Fibroblast of lung (primary cell): ENCODE data around the gene DUSP8.

Experiments used
- EZH2 ChIP-seq: IDR thresholded peaks from 2 replicates; pipeline ENCODE4 v1.5.1; 2012; ENCODE audit warnings: low read length, control low read depth, mild to moderate bottlenecking; ENCODE audit errors: missing control alignments
- TF ChIP-seq, protein P1 (sequence below), 2 donors: IDR thresholded peaks in 1 of 2; conservative IDR thresholded peaks in 1 of 2; 1 replicate in 1 of 2; 2 replicates in 1 of 2; pipeline ENCODE4 v1.5.1; 2011 to 2012; ENCODE audit warnings: low read length in 2 of 2, control low read depth in 1 of 2, inconsistent platforms in 1 of 2, low read depth in 1 of 2, mild to moderate bottlenecking in 1 of 2

- TF ChIP-seq, protein P1, sequence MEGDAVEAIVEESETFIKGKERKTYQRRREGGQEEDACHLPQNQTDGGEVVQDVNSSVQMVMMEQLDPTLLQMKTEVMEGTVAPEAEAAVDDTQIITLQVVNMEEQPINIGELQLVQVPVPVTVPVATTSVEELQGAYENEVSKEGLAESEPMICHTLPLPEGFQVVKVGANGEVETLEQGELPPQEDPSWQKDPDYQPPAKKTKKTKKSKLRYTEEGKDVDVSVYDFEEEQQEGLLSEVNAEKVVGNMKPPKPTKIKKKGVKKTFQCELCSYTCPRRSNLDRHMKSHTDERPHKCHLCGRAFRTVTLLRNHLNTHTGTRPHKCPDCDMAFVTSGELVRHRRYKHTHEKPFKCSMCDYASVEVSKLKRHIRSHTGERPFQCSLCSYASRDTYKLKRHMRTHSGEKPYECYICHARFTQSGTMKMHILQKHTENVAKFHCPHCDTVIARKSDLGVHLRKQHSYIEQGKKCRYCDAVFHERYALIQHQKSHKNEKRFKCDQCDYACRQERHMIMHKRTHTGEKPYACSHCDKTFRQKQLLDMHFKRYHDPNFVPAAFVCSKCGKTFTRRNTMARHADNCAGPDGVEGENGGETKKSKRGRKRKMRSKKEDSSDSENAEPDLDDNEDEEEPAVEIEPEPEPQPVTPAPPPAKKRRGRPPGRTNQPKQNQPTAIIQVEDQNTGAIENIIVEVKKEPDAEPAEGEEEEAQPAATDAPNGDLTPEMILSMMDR (conservative IDR thresholded peaks at IDR 0.05 in 1 of 2, IDR thresholded peaks at IDR 0.05 in 1 of 2; ENCODE audit: low read depth in 1 of 2, low read length in 2 of 2) = no peak
- TF ChIP-seq EZH2 = no peak
Observed at GRCh38 chr11:1528710-1529109, 43.4 kb downstream of the DUSP8 start.
